Measurements from ENCODE around the gene ITGAD. TPM values are rescaled to one million over a fixed set of nuclear protein-coding genes. Genes with fewer than 3 reads are reported as not detected.

Gene ITGAD
- total RNA-seq, 1 donor from 2014 or later: not detected

- Mint-ChIP-seq H3K4me3 (no peak overlapping the region), H3K9me3 (no peaks in the 10 kb centered on the region), H3K27me3 (ENCODE audit: low read depth) (peaks cover 26% of the 10 kb centered on the region), H3K36me3 (no peaks in the 10 kb centered on the region), H3K27ac (no peak overlapping the region), H3K4me1 (no peaks in the 10 kb centered on the region)
- TF ChIP-seq CTCF (IDR thresholded peaks at IDR 0.05; ENCODE audit: unreplicated experiment): no peak
- DNase-seq (ENCODE audit: low spot score in 2 of 2, unreplicated experiment in 2 of 2): no peak
Observed at GRCh38 chr16:31356566-31357323, 36.4 kb upstream of the ITGAD start.

- no peaks in the 10 kb centered on the region for H3K9me3 Mint-ChIP-seq
- H3K4me1 Mint-ChIP-seq: no peaks in the 10 kb centered on the region
- no peak overlapping the region for H3K27ac Mint-ChIP-seq
Observed at GRCh38 chr16:31357324-31358109, 35.6 kb upstream of the ITGAD start.

DNA sequence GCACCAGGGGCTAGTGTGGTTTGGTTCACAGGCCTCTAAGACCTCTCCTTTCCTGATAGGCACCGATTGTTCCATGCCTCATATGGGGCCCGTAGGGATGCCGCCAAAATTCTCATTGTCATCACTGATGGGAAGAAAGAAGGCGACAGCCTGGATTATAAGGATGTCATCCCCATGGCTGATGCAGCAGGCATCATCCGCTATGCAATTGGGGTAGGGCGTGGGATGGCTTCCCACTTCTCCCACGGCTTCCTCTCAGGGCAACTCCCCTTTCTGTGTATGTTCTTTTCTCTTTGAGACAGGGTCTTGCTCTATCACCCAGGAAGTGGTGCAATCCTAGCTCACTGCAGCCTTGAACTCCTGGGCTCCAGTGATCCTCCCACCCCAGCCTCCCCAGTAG, 32.9 kb upstream of the ITGAD start:
- Mint-ChIP-seq H3K36me3 (no peaks in the 10 kb centered on the region), H3K4me1 (no peaks in the 10 kb centered on the region)

More at GRCh38 chr16:31357324-31358109, 35.6 kb upstream of the ITGAD start:
- no peak for TF ChIP-seq CTCF (IDR thresholded peaks at IDR 0.05; ENCODE audit: unreplicated experiment)
- Mint-ChIP-seq H3K4me3 (no peak overlapping the region), H3K36me3 (no peaks in the 10 kb centered on the region), H3K27me3 (ENCODE audit: low read depth) (peaks cover 19% of the 10 kb centered on the region)
- DNase-seq (ENCODE audit: low spot score in 2 of 2, unreplicated experiment in 2 of 2): no peak

GRCh38 chr16:31361201-31362110, 31.7 kb upstream of the ITGAD start:
- peaks cover 17% of the 10 kb centered on the region for H3K27me3 Mint-ChIP-seq (ENCODE audit: low read depth)
- no peak for DNase-seq (ENCODE audit: low spot score in 2 of 2, unreplicated experiment in 2 of 2)
- TF ChIP-seq CTCF (IDR thresholded peaks at IDR 0.05; ENCODE audit: unreplicated experiment): no peak
- no peaks in the 10 kb centered on the region for H3K36me3 Mint-ChIP-seq
- H3K27ac Mint-ChIP-seq: no peak overlapping the region
- H3K4me3 Mint-ChIP-seq: no peak overlapping the region
- no peaks in the 10 kb centered on the region for H3K4me1 Mint-ChIP-seq
- H3K9me3 Mint-ChIP-seq: no peaks in the 10 kb centered on the region

More for the DNA sequence above, 32.9 kb upstream of the ITGAD start:
- Mint-ChIP-seq H3K27ac (no peak overlapping the region), H3K9me3 (no peaks in the 10 kb centered on the region), H3K27me3 (ENCODE audit: low read depth) (peaks cover 16% of the 10 kb centered on the region), H3K4me3 (no peak overlapping the region)
- DNase-seq (ENCODE audit: low spot score in 2 of 2, unreplicated experiment in 2 of 2): no peak
- no peak for TF ChIP-seq CTCF (IDR thresholded peaks at IDR 0.05; ENCODE audit: unreplicated experiment)

All from mesothelial cell of epicardium (in vitro differentiated cells).